H9 (cell line): ENCODE data around the gene PRPF6. TPM values are rescaled to one million over a fixed set of nuclear protein-coding genes. Genes with fewer than 3 reads are reported as not detected.

Experiments
- DNase-seq: peaks from one replicate; pipeline ENCODE4 v3.0.0-alpha.2; 2017
- H2AFZ ChIP-seq: one replicate; pipeline ENCODE4 v1.6.1; 2013; ENCODE audit warnings: mild to moderate bottlenecking, low read length, control low read depth, moderate library complexity
- H2AK5ac ChIP-seq: 2 replicates; pipeline ENCODE4 v1.6.1; 2013; ENCODE audit warnings: low read length, control low read depth, mixed read lengths; ENCODE audit not compliant: insufficient read length
- H2BK120ac ChIP-seq: one replicate; pipeline ENCODE4 v1.6.1; 2013; ENCODE audit warnings: low read depth, mild to moderate bottlenecking, low read length, control low read depth, inconsistent platforms; ENCODE audit not compliant: poor library complexity, severe bottlenecking
- H2BK12ac ChIP-seq: 2 replicates; pipeline ENCODE4 v1.6.1; 2013; ENCODE audit warnings: low read length, control low read depth, mixed read lengths, low read depth; ENCODE audit not compliant: insufficient read length
- H2BK15ac ChIP-seq: 2 replicates; pipeline ENCODE4 v1.6.1; 2013; ENCODE audit warnings: low read depth, low read length, control low read depth
- H2BK20ac ChIP-seq: one replicate; pipeline ENCODE4 v1.6.1; 2013; ENCODE audit warnings: low read depth, mild to moderate bottlenecking, low read length, control low read depth, inconsistent platforms; ENCODE audit not compliant: poor library complexity, severe bottlenecking
- H2BK5ac ChIP-seq: 2 replicates; pipeline ENCODE4 v1.6.1; 2013; ENCODE audit warnings: low read length, control low read depth, mixed read lengths; ENCODE audit not compliant: insufficient read length
- H3K14ac ChIP-seq: 2 replicates; pipeline ENCODE4 v1.6.1; 2013; ENCODE audit warnings: low read length, control low read depth; ENCODE audit not compliant: insufficient read depth
- H3K18ac ChIP-seq: 2 replicates; pipeline ENCODE4 v1.6.1; 2013; ENCODE audit warnings: low read depth, mild to moderate bottlenecking, mixed read lengths, low read length, control low read depth; ENCODE audit not compliant: insufficient read length
- H3K23ac ChIP-seq: 2 replicates; pipeline ENCODE4 v1.6.1; 2013; ENCODE audit warnings: low read length, control low read depth, mixed read lengths, low read depth; ENCODE audit not compliant: insufficient read length
- H3K23me2 ChIP-seq: 2 replicates; pipeline ENCODE4 v1.6.1; 2013; ENCODE audit warnings: low read depth, mild to moderate bottlenecking, mixed read lengths, low read length, control low read depth; ENCODE audit not compliant: insufficient read length, poor library complexity, severe bottlenecking
- H3K27ac ChIP-seq: 2 replicates; pipeline ENCODE4 v1.5.1; 2013; ENCODE audit warnings: low read length, control low read depth, mixed read lengths, low read depth; ENCODE audit not compliant: insufficient read length
- H3K27me3 ChIP-seq: 2 replicates; pipeline ENCODE4 v1.6.1; 2013; ENCODE audit warnings: low read length, control low read depth, inconsistent platforms; ENCODE audit not compliant: insufficient read depth
- H3K4ac ChIP-seq: 2 replicates; pipeline ENCODE4 v1.6.1; 2013; ENCODE audit warnings: low read depth, mild to moderate bottlenecking, control low read depth, inconsistent platforms, low read length, moderate library complexity
- H3K4me1 ChIP-seq: 2 replicates; pipeline ENCODE4 v1.6.1; 2013; ENCODE audit warnings: low read length, control low read depth, inconsistent platforms; ENCODE audit not compliant: insufficient read depth
- H3K4me2 ChIP-seq: 2 replicates; pipeline ENCODE4 v1.6.1; 2013; ENCODE audit warnings: low read length, control low read depth, mixed read lengths; ENCODE audit not compliant: insufficient read length, insufficient read depth
- H3K56ac ChIP-seq: 2 replicates; pipeline ENCODE4 v1.6.1; 2013; ENCODE audit warnings: low read depth, mild to moderate bottlenecking, mixed read lengths, low read length, control low read depth; ENCODE audit not compliant: insufficient read length
- H3K79me1 ChIP-seq: 2 replicates; pipeline ENCODE4 v1.6.1; 2013; ENCODE audit warnings: low read depth, mild to moderate bottlenecking, moderate library complexity, low read length, control low read depth, inconsistent platforms; ENCODE audit not compliant: insufficient read depth, poor library complexity, severe bottlenecking
- H3K79me2 ChIP-seq: 2 replicates; pipeline ENCODE4 v1.6.1; 2013; ENCODE audit warnings: low read length, control low read depth, inconsistent platforms; ENCODE audit not compliant: insufficient read depth
- H3K9ac ChIP-seq: 2 replicates; pipeline ENCODE4 v1.6.1; 2013; ENCODE audit warnings: low read length, control low read depth, mixed read lengths; ENCODE audit not compliant: insufficient read length; ENCODE audit errors: extremely low read depth
- H3K9me3 ChIP-seq: one replicate; pipeline ENCODE4 v1.6.1; 2013; ENCODE audit warnings: low read depth, low read length, inconsistent platforms; ENCODE audit not compliant: control insufficient read depth
- H3T11ph ChIP-seq: one replicate; pipeline ENCODE4 v1.6.1; 2013; ENCODE audit warnings: mild to moderate bottlenecking, low read length, control low read depth, inconsistent platforms
- H4K20me1 ChIP-seq: one replicate; pipeline ENCODE4 v1.6.1; 2013; ENCODE audit not compliant: control insufficient read depth, insufficient read length, insufficient read depth
- H4K5ac ChIP-seq: 2 replicates; pipeline ENCODE4 v1.6.1; 2013; ENCODE audit warnings: low read depth, mild to moderate bottlenecking, mixed read lengths, low read length, control low read depth; ENCODE audit not compliant: insufficient read length
- H4K8ac ChIP-seq: replicated peaks from 2 replicates; pipeline ENCODE4 v1.6.1; 2013; ENCODE audit warnings: low read length, control low read depth, mixed read lengths, low read depth; ENCODE audit not compliant: insufficient read length
- H4K91ac ChIP-seq: 2 replicates; pipeline ENCODE4 v1.6.1; 2013; ENCODE audit warnings: low read depth, mild to moderate bottlenecking, moderate library complexity, mixed read lengths, low read length, control low read depth; ENCODE audit not compliant: insufficient read length
- H3K27ac Mint-ChIP-seq, 3 experiments: 2 replicates in 2 of 3; 3 replicates in 1 of 3; pipeline ENCODE4 v1.8.0; 2020 to 2021; ENCODE audit warnings: mixed read lengths in 3 of 3, mild to moderate bottlenecking in 1 of 3, moderate library complexity in 1 of 3
- H3K27me3 Mint-ChIP-seq: 2 replicates; pipeline ENCODE4 v1.8.0; 2021; ENCODE audit warnings: low read depth, mild to moderate bottlenecking, moderate library complexity, mixed read lengths
- H3K36me3 Mint-ChIP-seq, 3 experiments: 2 replicates in 2 of 3; 3 replicates in 1 of 3; pipeline ENCODE4 v1.8.0; 2020 to 2021; ENCODE audit warnings: low read depth in 3 of 3, mixed read lengths in 3 of 3; ENCODE audit not compliant: insufficient read depth in 1 of 3
- H3K4me1 Mint-ChIP-seq, 2 experiments: 2 replicates each; pipeline ENCODE4 v1.8.0; 2020; ENCODE audit warnings: mixed read lengths in 2 of 2
- H3K4me3 Mint-ChIP-seq, 2 experiments: 2 replicates in 1 of 2; 3 replicates in 1 of 2; pipeline ENCODE4 v1.8.0; 2020 to 2021; ENCODE audit warnings: mild to moderate bottlenecking in 2 of 2, mixed read lengths in 2 of 2, moderate library complexity in 1 of 2
- H3K9me3 Mint-ChIP-seq, 2 experiments: 2 replicates in 1 of 2; 3 replicates in 1 of 2; pipeline ENCODE4 v1.8.0; 2020; ENCODE audit warnings: mild to moderate bottlenecking in 2 of 2, mixed read lengths in 2 of 2, moderate library complexity in 1 of 2
- WGBS: extraction: QIAGEN DNeasy Blood & Tissue Kit; methylation state at CpG from one replicate; pipeline ENCODE4 v1.1.7; 2013; ENCODE audit warnings: missing lambda C conversion rate, low lambda C conversion rate, mixed read lengths; ENCODE audit not compliant: insufficient read length; ENCODE audit errors: extremely low coverage; 5-methylcytosine and 5-hydroxymethylcytosine counted together
- total RNA-seq: library from RNA; stranded (reverse); gene quantifications from 2 replicates; pipeline ENCODE4 v1.2.1, GENCODE V29; 2021
- TF ChIP-seq, protein P1 (sequence below): fragments of 200-600 bp; sonication (generic); conservative IDR thresholded peaks from 3 replicates; pipeline ENCODE4 v1.8.0; 2021; ENCODE audit warnings: antibody characterized with exemption, mild to moderate bottlenecking

The PRPF6 gene
- total RNA-seq, 1 experiment from 2014 or later: 87.9 TPM

DNA sequence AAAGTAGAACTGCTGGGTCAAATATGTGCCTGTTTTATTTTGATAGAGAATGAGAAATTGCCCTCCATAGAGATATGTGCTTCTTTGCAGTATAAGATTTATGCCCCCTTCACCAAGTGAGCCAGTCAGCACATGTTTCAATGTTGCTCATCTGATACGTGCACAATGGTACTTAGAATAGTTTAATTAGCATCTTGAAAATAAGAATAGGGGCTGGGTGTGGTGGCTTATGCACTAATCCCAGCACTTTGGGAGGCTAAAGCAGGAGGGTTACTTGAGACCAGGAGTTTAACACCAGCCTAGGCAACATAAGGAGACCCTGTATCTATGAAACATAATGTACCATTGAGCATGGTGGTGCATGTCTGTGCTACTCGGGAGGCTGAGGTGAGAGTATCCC, 34.7 kb downstream of the PRPF6 start:
- H3K4me1 Mint-ChIP-seq: no peaks in the 10 kb centered on the region
- WGBS: no CpG with 5 or more reads among the region's 2 CpGs
- Histone ChIP-seq H3K4ac (no peak overlapping the region), H4K91ac (no peak overlapping the region), H2BK20ac (no peak overlapping the region), H3K18ac (no peak overlapping the region), H3K4me2 (no peak overlapping the region), H2BK12ac (no peak overlapping the region), H4K8ac (no peak overlapping the region), H2BK5ac (no peak overlapping the region), H2AK5ac (no peak overlapping the region), H3K14ac (no peak overlapping the region), H3K56ac (no peak overlapping the region), H3K23me2 (no peaks in the 10 kb centered on the region), H3K4me1 (no peaks in the 10 kb centered on the region), H2BK120ac (no peak overlapping the region), H3K79me1 (no peaks in the 10 kb centered on the region), H3K27ac (no peak overlapping the region), H3K27me3 (no peaks in the 10 kb centered on the region), H2BK15ac (no peak overlapping the region), H3K79me2 (no peaks in the 10 kb centered on the region), H3K23ac (no peak overlapping the region), H2AFZ (no peak overlapping the region), H4K5ac (no peak overlapping the region), H3T11ph (no peak overlapping the region), H3K9me3 (no peaks in the 10 kb centered on the region), H4K20me1 (no peaks in the 10 kb centered on the region), H3K9ac (no peak overlapping the region)
- H3K27me3 Mint-ChIP-seq: no peaks in the 10 kb centered on the region
- DNase-seq: no peak
- H3K27ac Mint-ChIP-seq: no peak overlapping the region; a peak in 1 of 7 replicates
- no peaks in the 10 kb centered on the region for H3K9me3 Mint-ChIP-seq
- TF ChIP-seq, protein P1, sequence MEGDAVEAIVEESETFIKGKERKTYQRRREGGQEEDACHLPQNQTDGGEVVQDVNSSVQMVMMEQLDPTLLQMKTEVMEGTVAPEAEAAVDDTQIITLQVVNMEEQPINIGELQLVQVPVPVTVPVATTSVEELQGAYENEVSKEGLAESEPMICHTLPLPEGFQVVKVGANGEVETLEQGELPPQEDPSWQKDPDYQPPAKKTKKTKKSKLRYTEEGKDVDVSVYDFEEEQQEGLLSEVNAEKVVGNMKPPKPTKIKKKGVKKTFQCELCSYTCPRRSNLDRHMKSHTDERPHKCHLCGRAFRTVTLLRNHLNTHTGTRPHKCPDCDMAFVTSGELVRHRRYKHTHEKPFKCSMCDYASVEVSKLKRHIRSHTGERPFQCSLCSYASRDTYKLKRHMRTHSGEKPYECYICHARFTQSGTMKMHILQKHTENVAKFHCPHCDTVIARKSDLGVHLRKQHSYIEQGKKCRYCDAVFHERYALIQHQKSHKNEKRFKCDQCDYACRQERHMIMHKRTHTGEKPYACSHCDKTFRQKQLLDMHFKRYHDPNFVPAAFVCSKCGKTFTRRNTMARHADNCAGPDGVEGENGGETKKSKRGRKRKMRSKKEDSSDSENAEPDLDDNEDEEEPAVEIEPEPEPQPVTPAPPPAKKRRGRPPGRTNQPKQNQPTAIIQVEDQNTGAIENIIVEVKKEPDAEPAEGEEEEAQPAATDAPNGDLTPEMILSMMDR: no peak
- H3K36me3 Mint-ChIP-seq: peaks cover 28 to 66% (median 58%) of the 10 kb centered on the region in 3 experiments; a peak in 6 of 7 replicates
- H3K4me3 Mint-ChIP-seq: no peak overlapping the region
